Measurements from ENCODE around the gene ELMO3. TPM values are rescaled to one million over a fixed set of nuclear protein-coding genes. Genes with fewer than 3 reads are reported as not detected.

Gene ELMO3
- total RNA-seq, 2 experiments from 2014 or later, result 1.9 to 2.3 TPM

GRCh38 chr16:67197704-67198103 lies 1.2 kb upstream of the ELMO3 start:
- no peak overlapping the region for H3K27ac ChIP-seq (ENCODE audit: low read depth in 1 of 2, low read length in 2 of 2)
- H3K27me3 Mint-ChIP-seq, result no peaks in the 10 kb centered on the region
- no peak overlapping the region for H3K4me3 ChIP-seq (ENCODE audit: low read length)
- H3K27ac Mint-ChIP-seq, result no peak overlapping the region
- peaks cover 81% of the 10 kb centered on the region for H3K36me3 ChIP-seq (ENCODE audit: insufficient read depth, low read length)
- intact Hi-C loops (cut with DNase I, micrococcal nuclease), result no loop called here
- H3K4me1 Mint-ChIP-seq (ENCODE audit: low read depth), result peaks cover 37% of the 10 kb centered on the region
- TF ChIP-seq CTCF (IDR thresholded peaks at IDR 0.05), result no peak
- no peaks in the 10 kb centered on the region for H3K9me3 Mint-ChIP-seq
- H3K4me3 Mint-ChIP-seq, result no peak overlapping the region
- peaks cover 77% of the 10 kb centered on the region for H3K36me3 Mint-ChIP-seq (ENCODE audit: low read depth)
- H3K9me3 ChIP-seq (ENCODE audit: control insufficient read depth in 1 of 2, insufficient read depth in 1 of 2, low read length in 2 of 2), result no peaks in the 10 kb centered on the region
- DNase-seq, result no peak
- peaks cover 38% of the 10 kb centered on the region for H3K4me1 ChIP-seq (ENCODE audit: insufficient read depth, low read length)
- no peak for ATAC-seq (ENCODE audit: poor library complexity)
- ChIA-PET POLR2A (interaction anchor here (0.6 to 0.9 kb wide), 2 partner anchors 29 to 245 kb away, joined by 4 to 5 read pairs; partner anchors contain the start of gene TMEM208), CTCF (interaction anchor here (0.5 to 1.5 kb wide), 4 partner anchors 20 to 281 kb away, joined by 3 to 6 read pairs (median 3); partner anchors contain the start of gene TMEM208)
- no peaks in the 10 kb centered on the region for H3K27me3 ChIP-seq (ENCODE audit: control insufficient read depth in 1 of 2, insufficient read depth in 2 of 2, low read length in 2 of 2)

GRCh38 chr16:67198238-67198734 lies 645 bp upstream of the ELMO3 start:
- CTCF ChIA-PET, result interaction anchor here (0.5 to 1.5 kb wide), 4 partner anchors 19 to 280 kb away, joined by 3 to 6 read pairs (median 3); partner anchors contain the start of gene TMEM208
- intact Hi-C loops (cut with DNase I, micrococcal nuclease), result no loop called here
- no peaks in the 10 kb centered on the region for H3K27me3 Mint-ChIP-seq

GRCh38 chr16:67199808-67200198 lies 872 bp downstream of the ELMO3 start:
- peaks cover 73% of the 10 kb centered on the region for H3K36me3 ChIP-seq (ENCODE audit: insufficient read depth, low read length)

More at GRCh38 chr16:67198238-67198734, 645 bp upstream of the ELMO3 start:
- Histone ChIP-seq H3K9me3 (ENCODE audit: control insufficient read depth in 1 of 2, insufficient read depth in 1 of 2, low read length in 2 of 2) (no peaks in the 10 kb centered on the region), H3K27ac (ENCODE audit: low read depth in 1 of 2, low read length in 2 of 2) (no peak overlapping the region), H3K36me3 (ENCODE audit: insufficient read depth, low read length) (peaks cover 80% of the 10 kb centered on the region), H3K4me3 (ENCODE audit: low read length) (no peak overlapping the region), H3K27me3 (ENCODE audit: control insufficient read depth in 1 of 2, insufficient read depth in 2 of 2, low read length in 2 of 2) (no peaks in the 10 kb centered on the region), H3K4me1 (ENCODE audit: insufficient read depth, low read length) (peaks cover 32% of the 10 kb centered on the region)
- H3K27ac Mint-ChIP-seq, result peak overlapping the region; percentile 30
- peaks cover 77% of the 10 kb centered on the region for H3K36me3 Mint-ChIP-seq (ENCODE audit: low read depth)
- ATAC-seq (ENCODE audit: poor library complexity) (peak; percentile 58), DNase-seq (peak in 3 of 14 experiments; percentile 19 to 59 (median 43))
- peaks cover 31% of the 10 kb centered on the region for H3K4me1 Mint-ChIP-seq (ENCODE audit: low read depth)
- POLR2A ChIA-PET, result interaction anchor here (0.9 kb wide), 1 partner anchor 29 kb away, joined by 4 read pairs; the partner anchor contains the start of gene TMEM208
- H3K9me3 Mint-ChIP-seq, result no peaks in the 10 kb centered on the region
- TF ChIP-seq CTCF (IDR thresholded peaks at IDR 0.05), result no peak
- H3K4me3 Mint-ChIP-seq, result peak overlapping the region; percentile 20

More at GRCh38 chr16:67199808-67200198, 872 bp downstream of the ELMO3 start:
- DNase-seq (no peak), ATAC-seq (ENCODE audit: poor library complexity) (no peak)
- CTCF ChIA-PET, result no interaction called here
- no peaks in the 10 kb centered on the region for H3K27me3 ChIP-seq (ENCODE audit: control insufficient read depth in 1 of 2, insufficient read depth in 2 of 2, low read length in 2 of 2)
- Mint-ChIP-seq H3K36me3 (ENCODE audit: low read depth) (peaks cover 69% of the 10 kb centered on the region), H3K4me3 (no peak overlapping the region), H3K4me1 (ENCODE audit: low read depth) (peaks cover 21% of the 10 kb centered on the region), H3K27me3 (no peaks in the 10 kb centered on the region), H3K27ac (no peak overlapping the region), H3K9me3 (no peaks in the 10 kb centered on the region)
- H3K9me3 ChIP-seq (ENCODE audit: control insufficient read depth in 1 of 2, insufficient read depth in 1 of 2, low read length in 2 of 2), result no peaks in the 10 kb centered on the region
- intact Hi-C loops (cut with DNase I, micrococcal nuclease), result no loop called here
- POLR2A ChIA-PET, result no interaction called here
- no peak for TF ChIP-seq CTCF (IDR thresholded peaks at IDR 0.05)
- no peak overlapping the region for H3K4me3 ChIP-seq (ENCODE audit: low read length)
- peaks cover 17% of the 10 kb centered on the region for H3K4me1 ChIP-seq (ENCODE audit: insufficient read depth, low read length)
- H3K27ac ChIP-seq (ENCODE audit: low read depth in 1 of 2, low read length in 2 of 2), result no peak overlapping the region
